ENCODE measurements around the gene ZNF746. TPM values are rescaled to one million over a fixed set of nuclear protein-coding genes. Genes with fewer than 3 reads are reported as not detected.

Gene ZNF746
- polyA plus RNA-seq, 1 donor (not counting 4 experiments of a cell fraction or from before 2014, with no cell fraction given): 7.0 TPM

GRCh38 chr7:149432121-149432691 is 65.4 kb downstream of the ZNF746 start:
- H3K79me2 ChIP-seq (ENCODE audit: control insufficient read depth, insufficient read depth, low read length): no peaks in the 10 kb centered on the region
- dilution Hi-C loops (cut with MboI; ENCODE audit: extremely low pct_ligation_motif_present, low sequenced_read_pairs): no loop called here
- H3K27me3 ChIP-seq (ENCODE audit: control insufficient read depth, extremely low read depth, insufficient read depth, low read length): no peaks in the 10 kb centered on the region
- H3K36me3 ChIP-seq (ENCODE audit: control insufficient read depth in 2 of 2, extremely low read depth in 1 of 2, insufficient read depth in 2 of 2, low read length in 2 of 2): peaks cover 20 to 27% of the 10 kb centered on the region in 2 experiments
- H3K4me3 ChIP-seq (ENCODE audit: control insufficient read depth in 2 of 3, extremely low read depth in 1 of 3, insufficient read depth in 2 of 3, low read depth in 1 of 3, low read length in 3 of 3): no peak overlapping the region
- H3K9me1 ChIP-seq (ENCODE audit: control insufficient read depth, extremely low read depth, insufficient read depth, low read length): no peaks in the 10 kb centered on the region
- no peak overlapping the region for H2AFZ ChIP-seq (ENCODE audit: control insufficient read depth, low read length)
- no peaks in the 10 kb centered on the region for H4K20me1 ChIP-seq (ENCODE audit: control insufficient read depth, extremely low read depth, insufficient read depth, low read length)
- H3K9me3 ChIP-seq (ENCODE audit: control insufficient read depth, low read depth, low read length): no peaks in the 10 kb centered on the region
- H3K4me2 ChIP-seq (ENCODE audit: control insufficient read depth, extremely low read depth, insufficient read depth, low read depth, low read length): no peak overlapping the region
- no peaks in the 10 kb centered on the region for H3K4me1 ChIP-seq (ENCODE audit: control insufficient read depth, extremely low read depth, insufficient read depth, low read length)
- no peak for FAIRE-seq
- no peak for TF ChIP-seq CTCF (optimal IDR thresholded peaks at IDR 0.05 in 1 of 3, IDR thresholded peaks at IDR 0.05 in 1 of 3, conservative IDR thresholded peaks at IDR 0.05 in 1 of 3; ENCODE audit: extremely low read depth in 1 of 3, insufficient read depth in 2 of 3, low read length in 3 of 3)
- no peak for DNase-seq (ENCODE audit: low read depth, low spot score)
- no peak overlapping the region for H3K27ac ChIP-seq (ENCODE audit: control insufficient read depth, insufficient read depth, low read length)
- no peak overlapping the region for H3K9ac ChIP-seq (ENCODE audit: control insufficient read depth, extremely low read depth, insufficient read depth, low read length)

DNA sequence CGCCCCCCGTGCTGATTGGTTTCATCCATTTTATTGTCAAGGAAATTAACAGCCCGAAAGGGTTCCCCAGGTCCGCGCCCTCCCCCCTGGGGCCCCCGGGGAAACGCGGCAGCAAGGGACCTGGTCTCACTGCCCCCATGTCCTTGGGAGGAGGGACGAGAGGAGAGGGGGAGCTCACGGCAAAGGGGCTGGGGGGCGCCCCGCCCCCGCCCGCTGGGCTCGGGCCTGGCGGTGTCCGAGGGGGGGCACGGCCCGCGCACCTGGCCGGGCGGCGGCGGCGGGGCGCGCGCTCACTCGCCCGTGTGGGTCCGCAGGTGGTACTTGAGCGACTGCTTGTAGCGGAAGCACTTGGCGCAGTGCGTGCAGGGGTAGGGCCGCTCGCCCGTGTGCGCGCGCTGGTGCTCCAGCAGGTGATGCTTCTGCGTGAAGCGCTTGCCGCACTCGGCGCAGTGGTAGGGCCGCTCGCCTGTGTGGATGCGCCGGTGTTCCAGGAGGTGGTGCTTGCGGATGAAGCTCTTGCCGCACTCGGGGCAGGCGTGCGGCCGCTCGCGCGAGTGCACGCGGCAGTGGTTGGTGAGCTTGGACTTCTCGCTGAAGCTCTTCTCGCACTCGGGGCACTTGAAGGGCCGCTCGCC is 66.0 kb downstream of the ZNF746 start:
- no peaks in the 10 kb centered on the region for H4K20me1 ChIP-seq (ENCODE audit: control insufficient read depth, extremely low read depth, insufficient read depth, low read length)
- TF ChIP-seq CTCF (optimal IDR thresholded peaks at IDR 0.05 in 1 of 3, IDR thresholded peaks at IDR 0.05 in 1 of 3, conservative IDR thresholded peaks at IDR 0.05 in 1 of 3; ENCODE audit: extremely low read depth in 1 of 3, insufficient read depth in 2 of 3, low read length in 3 of 3) (no peak), EZH2 (IDR thresholded peaks at IDR 0.05; ENCODE audit: low read length) (no peak)
- DNase-seq (ENCODE audit: low read depth, low spot score) (no peak), FAIRE-seq (no peak)
- H3K4me2 ChIP-seq (ENCODE audit: control insufficient read depth, extremely low read depth, insufficient read depth, low read depth, low read length): no peak overlapping the region
- dilution Hi-C loops (cut with MboI; ENCODE audit: extremely low pct_ligation_motif_present, low sequenced_read_pairs): no loop called here
- H3K27me3 ChIP-seq (ENCODE audit: control insufficient read depth, extremely low read depth, insufficient read depth, low read length): no peaks in the 10 kb centered on the region
- H3K9ac ChIP-seq (ENCODE audit: control insufficient read depth, extremely low read depth, insufficient read depth, low read length): no peak overlapping the region
- no peak overlapping the region for H3K27ac ChIP-seq (ENCODE audit: control insufficient read depth, insufficient read depth, low read length)
- no peaks in the 10 kb centered on the region for H3K9me3 ChIP-seq (ENCODE audit: control insufficient read depth, low read depth, low read length)
- H3K4me1 ChIP-seq (ENCODE audit: control insufficient read depth, extremely low read depth, insufficient read depth, low read length): no peaks in the 10 kb centered on the region
- H3K9me1 ChIP-seq (ENCODE audit: control insufficient read depth, extremely low read depth, insufficient read depth, low read length): no peaks in the 10 kb centered on the region
- H3K36me3 ChIP-seq (ENCODE audit: control insufficient read depth in 2 of 2, extremely low read depth in 1 of 2, insufficient read depth in 2 of 2, low read length in 2 of 2): peaks cover 20 to 27% of the 10 kb centered on the region in 2 experiments
- no peaks in the 10 kb centered on the region for H3K79me2 ChIP-seq (ENCODE audit: control insufficient read depth, insufficient read depth, low read length)
- H2AFZ ChIP-seq (ENCODE audit: control insufficient read depth, low read length): no peak overlapping the region
- no peak overlapping the region for H3K4me3 ChIP-seq (ENCODE audit: control insufficient read depth in 2 of 3, extremely low read depth in 1 of 3, insufficient read depth in 2 of 3, low read depth in 1 of 3, low read length in 3 of 3)

Measured in keratinocyte (primary cell).